GM21529 (cell line): ENCODE measurements around the gene PKN3.
A peak's percentile ranks its signal among the peaks of the same experiment; 100 is the strongest.
"Not testable (repeated sequence)": the region's sequence is repeated elsewhere in the genome, so short reads cannot be mapped to it uniquely, and the experiment has no call there.

Experiments
- ATAC-seq: cut with Tn5 transposase; IDR thresholded peaks from one replicate; pipeline ENCODE4 v1.9.1; 2021; ENCODE audit not compliant: unreplicated experiment

Gene PKN3

DNA sequence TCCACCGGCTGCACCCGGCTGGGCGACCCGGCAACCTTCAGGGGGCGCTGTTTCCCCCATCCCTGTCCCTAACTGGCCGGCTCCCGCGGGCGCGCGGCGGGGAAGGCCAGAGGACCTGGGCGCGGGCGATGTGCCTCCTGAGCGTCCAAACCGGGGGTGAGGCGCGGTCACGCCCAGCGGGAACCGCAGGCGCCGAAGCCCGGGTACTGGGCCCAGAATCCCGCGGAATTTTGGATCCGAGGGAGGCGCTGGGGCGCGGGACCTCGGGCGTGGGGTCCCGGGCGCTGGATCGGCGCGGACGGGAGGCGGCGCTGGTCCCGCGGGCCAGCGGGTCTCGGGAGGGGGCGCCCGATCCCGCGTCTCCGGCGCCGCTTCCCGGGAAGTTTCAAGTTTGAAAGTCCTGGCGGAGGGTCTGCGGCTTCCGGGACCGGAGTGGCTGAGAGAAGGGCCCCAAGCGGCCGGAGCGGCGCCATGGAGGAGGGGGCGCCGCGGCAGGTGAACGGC is at the start of gene PKN3:
Gene PKN3, plus strand, starts transcription at position 59 of the 504 bp plus-strand sequence. Its CDS starts 413 bp downstream, at position 472.
- ATAC-seq: peak; percentile 67

- ATAC-seq: no peak
Observed at GRCh38 chr9:128653908-128654307, 48.4 kb upstream of the PKN3 start.

DNA sequence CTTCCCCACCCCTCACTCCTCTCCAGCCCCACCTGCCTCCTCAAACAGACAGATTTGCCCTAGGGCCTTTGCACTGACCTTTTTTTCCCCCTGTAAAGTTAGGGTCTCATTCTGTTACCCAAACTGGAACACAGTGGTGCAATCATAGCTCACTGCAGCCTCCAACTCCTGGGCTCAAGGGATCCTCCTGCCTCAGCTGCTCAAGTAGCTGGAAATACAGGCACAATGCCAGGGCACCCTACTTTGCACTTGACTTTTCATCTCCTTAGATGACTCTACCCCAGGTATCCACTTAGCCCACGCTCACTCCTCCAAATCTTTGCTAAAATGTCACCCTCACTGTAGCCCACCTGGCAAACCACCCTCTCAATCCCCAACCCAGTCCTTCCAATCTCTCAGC is 47.8 kb upstream of the PKN3 start:
- ATAC-seq: no peak

DNA sequence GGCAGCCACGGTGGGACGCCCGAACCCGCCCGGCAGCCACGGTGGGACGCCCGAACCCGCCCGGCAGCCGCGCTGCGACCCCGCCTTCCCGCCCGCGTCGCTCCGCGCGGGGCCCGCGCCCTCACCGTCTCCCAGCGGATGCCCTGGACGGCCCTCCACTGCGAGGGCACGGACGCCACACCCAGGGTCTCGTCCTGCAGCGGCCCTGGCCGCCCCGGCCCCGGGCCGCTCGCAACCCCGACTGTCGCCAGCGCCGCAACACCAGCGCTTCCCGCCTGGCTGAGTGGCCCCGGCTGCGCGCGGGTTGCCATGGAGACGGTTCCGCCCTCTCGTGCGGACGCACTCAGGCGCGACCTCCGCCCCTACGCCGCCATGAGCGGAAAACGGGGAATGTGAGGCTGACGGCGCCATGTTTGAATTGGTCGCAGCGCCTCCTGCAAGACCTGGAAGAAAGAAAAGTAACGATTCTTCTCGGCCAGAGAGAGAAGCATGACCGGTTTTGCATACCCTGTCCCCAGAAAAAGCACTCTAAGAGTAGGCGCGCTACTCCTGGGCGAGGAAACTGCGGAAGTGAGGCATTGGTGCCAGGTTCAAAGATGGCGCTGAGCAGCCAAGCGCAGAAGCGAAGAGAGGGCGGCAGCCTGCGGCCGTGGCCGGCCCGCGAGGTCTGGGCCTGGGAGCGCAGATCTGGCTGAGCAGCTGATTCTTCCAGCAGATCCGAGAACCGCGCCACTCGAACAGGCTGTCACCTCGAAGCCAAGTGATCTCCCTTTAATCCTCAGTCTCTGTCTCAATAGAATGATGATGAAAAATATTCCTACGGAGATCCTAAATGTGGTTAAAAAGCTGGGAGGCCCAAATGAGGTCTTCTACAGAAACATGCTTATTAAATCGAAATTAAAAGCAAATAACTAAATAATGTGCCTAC is 45.6 kb upstream of the PKN3 start, which contains the start of gene DYNC2I2:
Gene DYNC2I2, minus strand, starts transcription at position 432 of the 928 bp plus-strand sequence. Its CDS starts 121 bp downstream, at position 311.
- ATAC-seq: peak; percentile 65

GRCh38 chr9:128657344-128657704 is 45.0 kb upstream of the PKN3 start:
- no peak for ATAC-seq

DNA sequence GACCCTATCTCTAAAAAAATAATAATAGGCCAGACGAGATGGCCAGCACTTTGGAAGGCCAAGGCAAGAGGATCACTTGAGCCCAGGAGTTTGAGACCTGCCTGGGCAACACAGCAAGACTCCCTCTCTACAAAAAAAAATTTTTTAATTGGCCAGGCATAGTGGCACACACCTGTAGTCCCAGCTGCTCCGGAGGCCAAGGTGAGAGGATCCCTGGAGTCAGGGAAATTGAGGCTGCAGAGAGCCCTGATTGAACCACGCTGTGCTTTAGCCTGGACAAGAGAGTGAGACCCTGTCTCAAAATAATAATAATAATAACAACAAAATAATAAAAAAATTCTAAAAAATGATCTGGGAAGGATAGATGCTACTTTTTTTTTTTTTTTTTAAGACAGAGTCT is 44.5 kb upstream of the PKN3 start:
- no peak for ATAC-seq

- ATAC-seq: not testable (repeated sequence)
Observed at GRCh38 chr9:128666481-128666941, 35.8 kb upstream of the PKN3 start.

GRCh38 chr9:128669786-128670185 is 32.5 kb upstream of the PKN3 start:
- no peak for ATAC-seq

- no peak for ATAC-seq
Observed at GRCh38 chr9:128675382-128675781, 26.9 kb upstream of the PKN3 start.

DNA sequence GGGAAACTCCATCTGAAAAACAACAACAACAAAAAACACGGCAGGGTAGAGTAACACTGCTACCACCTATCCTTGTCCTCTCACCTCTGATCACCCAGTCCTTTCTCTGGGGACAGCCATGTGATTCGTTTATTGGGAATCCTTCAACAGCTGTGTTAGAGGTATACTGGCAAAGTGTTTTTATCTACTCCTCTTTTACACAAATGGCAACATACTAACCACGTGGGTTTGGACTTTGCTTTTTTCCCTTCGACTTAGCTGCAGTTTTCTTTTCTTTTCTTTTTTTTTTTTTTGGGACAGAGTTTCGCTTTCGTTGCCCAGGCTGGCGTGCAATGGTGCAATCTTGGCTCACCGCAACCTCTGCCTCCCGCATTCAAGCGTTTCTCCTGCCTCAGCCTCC is 24.5 kb upstream of the PKN3 start:
- no peak for ATAC-seq

GRCh38 chr9:128683340-128684064 is 18.8 kb upstream of the PKN3 start:
- no peak for ATAC-seq

GRCh38 chr9:128684065-128684324 is 18.3 kb upstream of the PKN3 start:
- ATAC-seq: no peak

GRCh38 chr9:128684325-128685199 is 17.7 kb upstream of the PKN3 start:
- peak; percentile 37 for ATAC-seq

DNA sequence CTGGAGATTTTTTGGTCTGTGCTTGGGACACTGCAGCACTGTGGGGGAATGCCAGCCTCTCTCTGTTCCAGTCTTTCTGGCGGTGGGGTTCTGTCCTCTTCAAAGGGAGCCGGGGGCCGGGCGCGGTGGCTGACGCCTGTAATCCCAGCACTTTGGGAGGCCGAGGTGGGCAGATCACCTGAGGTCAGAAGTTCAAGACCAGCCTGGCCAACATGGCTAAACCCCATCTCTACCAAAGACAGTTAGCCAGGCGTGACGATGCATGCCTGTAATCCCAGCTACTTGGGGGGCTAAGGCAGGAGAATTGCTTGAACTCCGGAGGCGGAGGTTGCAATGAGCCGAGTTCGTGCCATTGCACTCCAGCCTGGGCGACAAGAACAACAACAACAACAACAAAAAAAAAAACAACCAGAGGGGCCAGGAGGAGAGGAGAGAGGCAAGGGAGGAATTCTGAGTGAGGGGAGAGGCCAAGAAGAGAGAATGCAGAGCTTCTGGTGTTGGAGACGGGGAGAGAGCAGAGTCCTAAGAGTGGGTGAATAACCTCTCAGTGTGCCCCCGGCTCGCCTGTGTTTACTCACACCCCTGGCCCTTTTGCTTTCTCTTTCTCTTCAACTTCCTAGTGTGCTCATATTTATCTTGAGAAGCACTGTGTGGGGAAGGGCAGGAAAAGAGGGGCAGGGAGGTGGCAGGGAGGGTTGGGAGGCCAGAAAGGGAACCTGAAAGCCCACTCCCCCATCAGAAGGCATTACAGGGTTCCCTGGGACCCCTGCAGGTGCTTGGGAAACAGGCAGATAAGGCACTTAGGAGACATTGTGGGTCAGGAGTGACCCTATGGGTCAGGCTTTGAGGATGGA is 16.4 kb upstream of the PKN3 start:
- ATAC-seq: no peak

DNA sequence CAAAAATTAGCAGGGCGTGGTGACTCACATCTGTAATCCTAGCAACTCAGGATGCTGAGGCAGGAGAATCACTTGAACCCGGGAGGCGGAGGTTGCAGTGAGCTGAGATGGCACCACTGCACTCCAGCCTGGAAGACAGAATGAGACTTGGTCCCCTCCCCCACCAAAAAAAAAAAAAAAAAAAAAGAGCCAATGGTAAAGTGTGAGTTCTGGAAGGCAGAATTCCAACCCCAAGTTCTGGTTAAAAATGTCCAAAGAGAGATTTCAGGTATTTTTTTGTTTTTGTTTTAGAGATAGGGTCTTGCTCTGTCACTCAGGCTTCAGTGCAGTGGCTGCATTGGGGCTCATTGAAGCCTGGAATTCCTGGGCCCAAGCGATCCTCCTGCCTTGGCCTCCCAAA is 14.8 kb upstream of the PKN3 start:
- no peak for ATAC-seq

DNA sequence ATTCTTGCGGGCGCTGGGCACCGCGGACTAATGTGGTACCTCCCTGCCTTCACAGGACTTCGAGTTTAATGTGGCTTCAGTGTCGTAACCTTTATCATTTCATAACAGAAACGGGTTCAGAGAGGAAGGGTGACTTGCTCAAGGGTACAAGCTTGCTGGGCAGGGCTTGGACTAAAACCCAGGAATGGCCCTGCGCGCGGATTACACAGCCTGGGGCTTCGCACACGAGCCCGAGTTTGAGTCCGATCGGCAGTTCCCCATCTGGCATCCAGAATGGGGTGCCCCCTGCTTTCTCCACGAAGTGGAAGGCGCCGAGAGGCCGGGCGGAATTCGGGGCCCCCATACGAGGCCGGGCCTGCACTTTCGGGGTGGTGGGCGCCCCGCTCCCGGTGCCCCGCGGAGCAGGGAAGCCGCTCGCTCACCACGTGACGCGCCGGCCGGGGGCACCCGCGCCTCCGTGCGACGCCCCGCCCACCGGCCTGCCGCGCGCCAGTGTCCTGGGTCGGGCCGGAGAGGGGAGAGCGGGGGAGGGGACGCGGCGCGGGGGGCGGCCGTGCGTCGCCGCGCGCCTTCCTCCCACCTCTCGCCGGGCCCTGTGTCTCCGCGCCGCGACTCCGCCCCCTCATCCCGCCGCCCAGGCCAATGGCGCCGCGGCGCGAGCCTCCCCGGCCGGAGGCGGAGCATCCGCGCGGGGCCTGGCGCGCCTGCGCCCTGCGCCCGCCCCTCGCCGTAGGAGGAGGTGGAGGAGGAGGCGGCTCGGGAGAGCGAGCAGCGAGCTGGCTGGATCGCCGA is 13.6 kb upstream of the PKN3 start, which contains the start of gene SET:
Gene SET, plus strand, starts transcription at position 722 of the 792 bp plus-strand sequence. CDS start 361 bp downstream, outside the sequence.
- peak; percentile 62 for ATAC-seq

DNA sequence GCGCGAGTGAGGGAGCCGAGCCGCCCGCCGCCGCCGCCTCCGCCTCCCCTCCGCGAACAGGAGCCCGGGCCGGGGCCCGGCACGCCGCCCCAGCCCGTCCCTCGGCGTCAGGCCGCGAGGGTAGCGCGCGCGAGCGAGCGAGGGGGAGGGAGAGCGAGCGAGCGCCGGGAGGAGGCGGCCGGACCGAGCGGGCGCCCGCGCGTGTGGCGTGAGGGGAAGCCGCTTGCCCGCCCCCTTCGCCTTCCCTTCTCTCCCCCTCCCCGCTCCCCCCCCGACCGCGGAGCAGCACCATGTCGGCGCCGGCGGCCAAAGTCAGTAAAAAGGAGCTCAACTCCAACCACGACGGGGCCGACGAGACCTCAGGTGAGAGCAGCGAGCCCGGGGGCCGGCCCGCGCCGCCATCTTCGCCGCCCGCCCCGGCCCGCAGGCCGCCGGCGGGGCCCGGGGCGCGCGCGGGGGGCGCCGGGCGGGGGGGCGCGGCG is 13.0 kb upstream of the PKN3 start:
- ATAC-seq: peak; percentile 2

DNA sequence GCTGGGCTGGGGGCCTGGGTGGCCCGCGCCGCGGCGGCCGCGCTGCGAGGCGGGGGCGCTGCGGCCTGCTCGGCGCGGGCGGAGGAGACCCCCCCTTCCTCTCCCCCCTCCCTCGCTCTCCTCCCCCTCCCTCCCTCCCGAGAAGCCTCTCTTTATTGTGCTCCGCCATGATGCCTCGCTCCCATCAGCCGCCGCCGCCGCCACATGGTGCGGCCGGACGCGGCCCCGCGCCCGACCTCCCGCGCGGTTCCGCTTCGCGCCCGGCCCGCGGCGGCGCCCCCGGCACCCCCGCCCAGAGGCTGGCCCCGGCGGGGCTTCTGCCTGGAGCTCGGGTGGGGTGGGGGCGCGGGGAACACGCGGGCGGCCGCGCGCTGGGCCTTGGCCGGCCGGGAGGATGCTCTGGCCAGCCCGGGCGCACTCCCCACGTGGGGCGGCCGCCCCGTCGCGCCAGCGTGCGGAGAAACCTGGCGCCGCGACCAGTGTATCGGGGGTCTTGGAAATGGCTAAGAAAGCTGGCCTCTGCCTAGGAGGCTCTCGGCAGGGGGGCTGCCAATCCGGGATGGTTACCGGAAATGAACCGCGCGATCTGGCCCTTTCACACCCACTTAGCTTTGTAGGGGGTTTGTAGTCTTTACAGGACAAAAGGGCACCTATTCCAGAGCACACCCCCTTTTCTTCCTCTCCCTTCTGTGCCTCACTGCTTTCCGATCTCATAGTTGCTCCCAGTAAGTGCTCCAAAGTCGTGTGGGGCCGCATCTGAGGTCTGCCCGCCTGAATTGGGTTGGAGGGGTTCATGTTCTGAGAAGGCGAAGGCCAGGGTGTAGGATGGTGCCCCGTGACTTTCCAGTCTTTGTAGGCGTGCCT is 12.3 kb upstream of the PKN3 start:
- ATAC-seq: no peak
